CD4-positive, alpha-beta memory T cell (primary cell): ENCODE measurements around the gene TBX2. TPM values are rescaled to one million over a fixed set of nuclear protein-coding genes. Genes with fewer than 3 reads are reported as not detected.
A peak's percentile ranks its signal among the peaks of the same experiment; 100 is the strongest.

Source experiments
- CTCF ChIA-PET: fragments of 350-600 bp; sonication (Branson Sonifier 250); formaldehyde crosslinking; loops from one replicate; lab custom pipeline; 2021; ENCODE audit warnings: inconsistent platforms; ENCODE audit not compliant: partially characterized antibody; lab: Charles Lee
- POLR2A ChIA-PET: fragments of 350-600 bp; sonication (Branson Sonifier 250); formaldehyde crosslinking; loops from one replicate; lab custom pipeline; 2021; ENCODE audit not compliant: partially characterized antibody; lab: Charles Lee
- DNase-seq, 5 donors: peaks; one replicate each; pipeline versions ENCODE4 v3.0.0 to v3.0.0-alpha.2; 2020 to 2022; ENCODE audit warnings: mixed read lengths in 1 of 5
- H3K27ac ChIP-seq: one replicate; pipeline ENCODE4 v1.7.0; 2013; ENCODE audit warnings: low read depth, low read length
- H3K27me3 ChIP-seq: 2 replicates; pipeline ENCODE4 v1.7.0; 2013; ENCODE audit warnings: mild to moderate bottlenecking, low read length, moderate library complexity; ENCODE audit not compliant: insufficient read depth
- H3K36me3 ChIP-seq: 2 replicates; pipeline ENCODE4 v1.7.0; 2013; ENCODE audit warnings: mild to moderate bottlenecking, low read length, moderate library complexity; ENCODE audit not compliant: insufficient read depth
- H3K4me1 ChIP-seq: 2 replicates; pipeline ENCODE4 v1.7.0; 2013; ENCODE audit warnings: mild to moderate bottlenecking, low read length, moderate library complexity; ENCODE audit not compliant: insufficient read depth
- H3K4me3 ChIP-seq, 2 donors: one replicate each; pipeline ENCODE4 v1.7.0; 2013; ENCODE audit warnings: low read length in 2 of 2, mild to moderate bottlenecking in 1 of 2
- H3K9me3 ChIP-seq, 2 donors: one replicate each; pipeline ENCODE4 v1.7.0; 2013; ENCODE audit warnings: low read length in 2 of 2, control low read depth in 1 of 2; ENCODE audit not compliant: control insufficient read depth in 1 of 2
- H3K27ac Mint-ChIP-seq, 7 donors: one replicate each; pipeline ENCODE4 v1.8.0; 2020 to 2021; ENCODE audit warnings: mixed read lengths in 7 of 7, mild to moderate bottlenecking in 6 of 7, inconsistent platforms in 3 of 7, moderate library complexity in 3 of 7
- H3K27me3 Mint-ChIP-seq, 2 donors: one replicate each; pipeline ENCODE4 v1.8.0; 2020 to 2021; ENCODE audit warnings: mixed read lengths in 2 of 2
- H3K36me3 Mint-ChIP-seq, 2 donors: one replicate each; pipeline ENCODE4 v1.8.0; 2020 to 2021; ENCODE audit warnings: mixed read lengths in 2 of 2, inconsistent platforms in 1 of 2, mild to moderate bottlenecking in 1 of 2
- H3K4me1 Mint-ChIP-seq, 4 donors: one replicate each; pipeline ENCODE4 v1.8.0; 2020 to 2021; ENCODE audit warnings: mixed read lengths in 4 of 4, mild to moderate bottlenecking in 1 of 4
- H3K4me3 Mint-ChIP-seq, 8 donors: one replicate each; pipeline ENCODE4 v1.8.0; 2020 to 2021; ENCODE audit warnings: mixed read lengths in 8 of 8, mild to moderate bottlenecking in 7 of 8, moderate library complexity in 6 of 8, inconsistent platforms in 3 of 8
- H3K9me3 Mint-ChIP-seq, 8 donors: one replicate each; pipeline ENCODE4 v1.8.0; 2020 to 2021; ENCODE audit warnings: mixed read lengths in 8 of 8, mild to moderate bottlenecking in 5 of 8, inconsistent platforms in 3 of 8, moderate library complexity in 1 of 8
- intact Hi-C: fragments of 100-400 bp; cut with micrococcal nuclease; formaldehyde crosslinking; loops from one replicate; pipeline ENCODE4 v1.15.1; 2023
- polyA plus RNA-seq, 2 donors: library from polyadenylated mRNA; unstranded; fragments of 300-500 nt; fragmentation: Illumina TruSeq; gene quantifications; one replicate each; pipeline ENCODE4 v1.2.3, GENCODE V29; 2021
- total RNA-seq, 2 experiments: library from RNA; stranded (reverse); gene quantifications; one replicate each; pipeline ENCODE4 v1.2.3, GENCODE V29; 2021

Gene TBX2
- total and polyA plus RNA-seq, 4 experiments from 2014 or later = not detected

GRCh38 chr17:61371606-61372005 is 28.0 kb upstream of the TBX2 start:
- H3K36me3 Mint-ChIP-seq = peaks cover 5 to 11% of the 10 kb centered on the region in 2 donors
- H3K4me1 Mint-ChIP-seq = no peaks in the 10 kb centered on the region
- no peak overlapping the region for H3K27ac ChIP-seq
- H3K36me3 ChIP-seq = no peaks in the 10 kb centered on the region
- intact Hi-C loops = no loop called here
- H3K27me3 Mint-ChIP-seq = no peaks in the 10 kb centered on the region
- no peak for DNase-seq
- no peak overlapping the region for H3K4me3 ChIP-seq
- H3K4me1 ChIP-seq = no peaks in the 10 kb centered on the region
- CTCF ChIA-PET = no interaction called here
- no peaks in the 10 kb centered on the region for H3K9me3 ChIP-seq
- H3K27me3 ChIP-seq = no peaks in the 10 kb centered on the region
- H3K27ac Mint-ChIP-seq = no peak overlapping the region
- H3K4me3 Mint-ChIP-seq = no peak overlapping the region
- POLR2A ChIA-PET = no interaction called here
- H3K9me3 Mint-ChIP-seq = no peaks in the 10 kb centered on the region

- H3K27ac ChIP-seq = no peak overlapping the region
- no peaks in the 10 kb centered on the region for H3K27me3 ChIP-seq
- Mint-ChIP-seq H3K27me3 (no peaks in the 10 kb centered on the region), H3K4me3 (no peak overlapping the region), H3K9me3 (no peaks in the 10 kb centered on the region), H3K4me1 (no peaks in the 10 kb centered on the region), H3K27ac (no peak overlapping the region), H3K36me3 (peaks cover 5 to 11% of the 10 kb centered on the region in 2 donors)
- no peak overlapping the region for H3K4me3 ChIP-seq
- intact Hi-C loops = no loop called here
- no peaks in the 10 kb centered on the region for H3K9me3 ChIP-seq
- no peaks in the 10 kb centered on the region for H3K4me1 ChIP-seq
- no peaks in the 10 kb centered on the region for H3K36me3 ChIP-seq
- no peak for DNase-seq
- CTCF ChIA-PET = no interaction called here
- POLR2A ChIA-PET = no interaction called here
Measured at GRCh38 chr17:61372436-61372835, 27.2 kb upstream of the TBX2 start.

GRCh38 chr17:61376931-61377838 is 22.5 kb upstream of the TBX2 start:
- H3K9me3 ChIP-seq = no peaks in the 10 kb centered on the region
- Mint-ChIP-seq H3K27ac (peak overlapping the region in 1 of 7 donors; percentile 37), H3K4me3 (no peak overlapping the region), H3K27me3 (no peaks in the 10 kb centered on the region), H3K9me3 (no peaks in the 10 kb centered on the region), H3K4me1 (no peaks in the 10 kb centered on the region), H3K36me3 (peaks cover 0 to 5% of the 10 kb centered on the region in 2 donors)
- no peak for DNase-seq
- no peaks in the 10 kb centered on the region for H3K27me3 ChIP-seq
- intact Hi-C loops = no loop called here
- ChIA-PET CTCF (no interaction called here), POLR2A (no interaction called here)
- no peak overlapping the region for H3K4me3 ChIP-seq
- H3K36me3 ChIP-seq = no peaks in the 10 kb centered on the region
- H3K27ac ChIP-seq = no peak overlapping the region
- H3K4me1 ChIP-seq = no peaks in the 10 kb centered on the region

GRCh38 chr17:61378658-61379456 is 20.8 kb upstream of the TBX2 start:
- Histone ChIP-seq H3K4me1 (no peaks in the 10 kb centered on the region), H3K27me3 (no peaks in the 10 kb centered on the region), H3K36me3 (no peaks in the 10 kb centered on the region), H3K4me3 (no peak overlapping the region), H3K9me3 (no peaks in the 10 kb centered on the region), H3K27ac (no peak overlapping the region)
- no peaks in the 10 kb centered on the region for H3K4me1 Mint-ChIP-seq
- ChIA-PET CTCF (no interaction called here), POLR2A (no interaction called here)
- intact Hi-C loops = no loop called here
- H3K27me3 Mint-ChIP-seq = no peaks in the 10 kb centered on the region
- H3K27ac Mint-ChIP-seq = no peak overlapping the region
- H3K36me3 Mint-ChIP-seq = peaks cover 0 to 5% of the 10 kb centered on the region in 2 donors
- DNase-seq = no peak
- no peak overlapping the region for H3K4me3 Mint-ChIP-seq
- no peaks in the 10 kb centered on the region for H3K9me3 Mint-ChIP-seq

GRCh38 chr17:61379457-61380216 is 20.0 kb upstream of the TBX2 start:
- Mint-ChIP-seq H3K4me3 (no peak overlapping the region), H3K36me3 (peaks cover 0 to 5% of the 10 kb centered on the region in 2 donors), H3K27ac (no peak overlapping the region), H3K4me1 (no peaks in the 10 kb centered on the region), H3K9me3 (no peaks in the 10 kb centered on the region), H3K27me3 (no peaks in the 10 kb centered on the region)
- H3K4me1 ChIP-seq = no peaks in the 10 kb centered on the region
- H3K27me3 ChIP-seq = no peaks in the 10 kb centered on the region
- H3K9me3 ChIP-seq = no peaks in the 10 kb centered on the region
- intact Hi-C loops = no loop called here
- CTCF ChIA-PET = no interaction called here
- no peak for DNase-seq
- no peaks in the 10 kb centered on the region for H3K36me3 ChIP-seq
- H3K4me3 ChIP-seq = no peak overlapping the region
- no peak overlapping the region for H3K27ac ChIP-seq
- POLR2A ChIA-PET = no interaction called here

- ChIA-PET CTCF (no interaction called here), POLR2A (no interaction called here)
- H3K9me3 ChIP-seq = no peaks in the 10 kb centered on the region
- DNase-seq = no peak
- H3K9me3 Mint-ChIP-seq = no peaks in the 10 kb centered on the region
- no peaks in the 10 kb centered on the region for H3K27me3 Mint-ChIP-seq
- H3K4me1 ChIP-seq = no peaks in the 10 kb centered on the region
- no peaks in the 10 kb centered on the region for H3K27me3 ChIP-seq
- no peak overlapping the region for H3K27ac Mint-ChIP-seq
- H3K4me3 ChIP-seq = no peak overlapping the region
- no peak overlapping the region for H3K4me3 Mint-ChIP-seq
- peaks cover 1 to 5% of the 10 kb centered on the region in 2 donors for H3K36me3 Mint-ChIP-seq
- intact Hi-C loops = no loop called here
- H3K27ac ChIP-seq = no peak overlapping the region
- no peaks in the 10 kb centered on the region for H3K4me1 Mint-ChIP-seq
- no peaks in the 10 kb centered on the region for H3K36me3 ChIP-seq
Measured at GRCh38 chr17:61380217-61380835, 19.3 kb upstream of the TBX2 start.
